ENCODE results near the gene SLC35A5.

The SLC35A5 gene

GRCh38 chr3:112623213-112623612 lies 61.4 kb downstream of the SLC35A5 start:
- DNase-seq (ENCODE audit: low read depth in 2 of 2), result no peak

- no peak for DNase-seq (ENCODE audit: low read depth in 2 of 2)
These were observed 61.9 kb downstream of the SLC35A5 start for GRCh38 chr3:112623717-112624116.

- no peak for DNase-seq (ENCODE audit: low read depth in 2 of 2)
These were observed 65.6 kb downstream of the SLC35A5 start for GRCh38 chr3:112627419-112627818.

- DNase-seq (ENCODE audit: low read depth in 2 of 2), result no peak
These were observed 66.1 kb downstream of the SLC35A5 start for GRCh38 chr3:112627919-112628466.

GRCh38 chr3:112629425-112629824 lies 67.6 kb downstream of the SLC35A5 start:
- DNase-seq (ENCODE audit: low read depth in 2 of 2), result no peak

GRCh38 chr3:112631257-112631656 lies 69.4 kb downstream of the SLC35A5 start:
- no peak for DNase-seq (ENCODE audit: low read depth in 2 of 2)

GRCh38 chr3:112632596-112632995 lies 70.8 kb downstream of the SLC35A5 start:
- DNase-seq (ENCODE audit: low read depth in 2 of 2), result no peak

GRCh38 chr3:112633191-112633590 lies 71.3 kb downstream of the SLC35A5 start:
- no peak for DNase-seq (ENCODE audit: low read depth in 2 of 2)

- DNase-seq (ENCODE audit: low read depth in 2 of 2), result no peak
These were observed 71.9 kb downstream of the SLC35A5 start for GRCh38 chr3:112633757-112634156.

GRCh38 chr3:112634786-112635541 lies 73.1 kb downstream of the SLC35A5 start:
- DNase-seq (ENCODE audit: low read depth in 2 of 2), result no peak
